Heart left ventricle (tissue), 13 donors: ENCODE measurements around the gene SLC25A22.

Experiments
- CTCF ChIP-seq, 12 donors: fragments of 200-600 bp; sonication (generic) in 4 of 12; IDR thresholded peaks; one replicate each; pipeline versions ENCODE4 v1.5.0 to v1.8.0; 2018 to 2022; ENCODE audit warnings: antibody characterized with exemption in 12 of 12, mild to moderate bottlenecking in 5 of 12
- POLR2A ChIP-seq, 2 donors: fragments of 450-650 bp; IDR thresholded peaks; one replicate each; pipeline ENCODE4 v1.6.1; 2017; ENCODE audit warnings: antibody characterized with exemption in 2 of 2, mild to moderate bottlenecking in 2 of 2, moderate library complexity in 2 of 2
- donor health status: ischemic (EF 13 %, LVEDD 7.1; RV severe dilation, severe dysfunction).
- donor health status: DM: no; HTN: yes; CAD: no.
- donor health status: DM: no; HTN: no; CAD: no.
- donor health status: ischemic (EF 25% LVEDD 6.9; RV normal size, moderate dysfunction).
- donor health status: ischemic (EF 25% LVEDD 5.7; RV mildly dilated, moderate dysfunction).
- donor health status: ischemic (EF 35%, LVEDD 5.7; RV mildly dilated, moderate dysfunction).
- donor health status: nonischemic (EF 11% LVEDD 7.7; RV severe dilation, severe dysfunction).
- donor health status: DM: yes; HTN: yes; CAD: no.
- donor health status: PGD.
- donor health status: ischemic (EF 29% LVEDD 5.4; RV normal size, mild dysfunction).
- donor health status: nonischemic (EF 23%, LVEDD 6.1; RV moderate dilation, normal function).

GRCh38 chr11:789943-790342 lies 8.1 kb downstream of the SLC25A22 start, which contains the start of gene CEND1:
- TF ChIP-seq CTCF (IDR thresholded peaks at IDR 0.05) (no peak), POLR2A (IDR thresholded peaks at IDR 0.05) (no peak)
